Measurements from ENCODE around the gene TCF12. TPM values are rescaled to one million over a fixed set of nuclear protein-coding genes. Genes with fewer than 3 reads are reported as not detected.

Gene TCF12
- total RNA-seq, 3 donors from 2014 or later, result 164 to 198 (median 174) TPM

DNA sequence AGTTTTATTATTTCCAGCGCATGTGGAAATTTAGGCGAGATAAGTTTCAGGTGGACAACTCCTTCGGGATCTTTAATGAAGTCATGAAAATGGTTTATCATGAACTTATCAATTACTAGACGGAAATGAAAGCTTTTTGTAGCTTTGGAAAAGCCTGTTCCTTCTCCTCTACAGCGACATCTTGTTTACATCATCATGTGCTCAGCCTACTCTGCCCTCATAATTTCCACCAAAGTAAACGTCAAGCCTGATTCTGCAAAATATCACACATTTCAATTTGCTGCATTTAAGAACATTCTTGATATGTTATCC lies 393.5 kb downstream of the TCF12 start:
- no peak for DNase-seq (ENCODE audit: low spot score in 2 of 2)
- Histone ChIP-seq H3K36me3 (no peaks in the 10 kb centered on the region), H3K4me3 (no peak overlapping the region), H3K27me3 (no peaks in the 10 kb centered on the region), H3K4me1 (no peaks in the 10 kb centered on the region), H3K9me3 (no peaks in the 10 kb centered on the region), H3K27ac (no peak overlapping the region)
- intact Hi-C loops (cut with DNase I; ENCODE audit: low total_unique reads), result no loop called here
- TF ChIP-seq, protein P1, sequence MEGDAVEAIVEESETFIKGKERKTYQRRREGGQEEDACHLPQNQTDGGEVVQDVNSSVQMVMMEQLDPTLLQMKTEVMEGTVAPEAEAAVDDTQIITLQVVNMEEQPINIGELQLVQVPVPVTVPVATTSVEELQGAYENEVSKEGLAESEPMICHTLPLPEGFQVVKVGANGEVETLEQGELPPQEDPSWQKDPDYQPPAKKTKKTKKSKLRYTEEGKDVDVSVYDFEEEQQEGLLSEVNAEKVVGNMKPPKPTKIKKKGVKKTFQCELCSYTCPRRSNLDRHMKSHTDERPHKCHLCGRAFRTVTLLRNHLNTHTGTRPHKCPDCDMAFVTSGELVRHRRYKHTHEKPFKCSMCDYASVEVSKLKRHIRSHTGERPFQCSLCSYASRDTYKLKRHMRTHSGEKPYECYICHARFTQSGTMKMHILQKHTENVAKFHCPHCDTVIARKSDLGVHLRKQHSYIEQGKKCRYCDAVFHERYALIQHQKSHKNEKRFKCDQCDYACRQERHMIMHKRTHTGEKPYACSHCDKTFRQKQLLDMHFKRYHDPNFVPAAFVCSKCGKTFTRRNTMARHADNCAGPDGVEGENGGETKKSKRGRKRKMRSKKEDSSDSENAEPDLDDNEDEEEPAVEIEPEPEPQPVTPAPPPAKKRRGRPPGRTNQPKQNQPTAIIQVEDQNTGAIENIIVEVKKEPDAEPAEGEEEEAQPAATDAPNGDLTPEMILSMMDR (IDR thresholded peaks at IDR 0.05), result no peak
- TF ChIP-seq POLR2A (IDR thresholded peaks at IDR 0.05) (no peak), POLR2AphosphoS5 (IDR thresholded peaks at IDR 0.05) (no peak)

DNA sequence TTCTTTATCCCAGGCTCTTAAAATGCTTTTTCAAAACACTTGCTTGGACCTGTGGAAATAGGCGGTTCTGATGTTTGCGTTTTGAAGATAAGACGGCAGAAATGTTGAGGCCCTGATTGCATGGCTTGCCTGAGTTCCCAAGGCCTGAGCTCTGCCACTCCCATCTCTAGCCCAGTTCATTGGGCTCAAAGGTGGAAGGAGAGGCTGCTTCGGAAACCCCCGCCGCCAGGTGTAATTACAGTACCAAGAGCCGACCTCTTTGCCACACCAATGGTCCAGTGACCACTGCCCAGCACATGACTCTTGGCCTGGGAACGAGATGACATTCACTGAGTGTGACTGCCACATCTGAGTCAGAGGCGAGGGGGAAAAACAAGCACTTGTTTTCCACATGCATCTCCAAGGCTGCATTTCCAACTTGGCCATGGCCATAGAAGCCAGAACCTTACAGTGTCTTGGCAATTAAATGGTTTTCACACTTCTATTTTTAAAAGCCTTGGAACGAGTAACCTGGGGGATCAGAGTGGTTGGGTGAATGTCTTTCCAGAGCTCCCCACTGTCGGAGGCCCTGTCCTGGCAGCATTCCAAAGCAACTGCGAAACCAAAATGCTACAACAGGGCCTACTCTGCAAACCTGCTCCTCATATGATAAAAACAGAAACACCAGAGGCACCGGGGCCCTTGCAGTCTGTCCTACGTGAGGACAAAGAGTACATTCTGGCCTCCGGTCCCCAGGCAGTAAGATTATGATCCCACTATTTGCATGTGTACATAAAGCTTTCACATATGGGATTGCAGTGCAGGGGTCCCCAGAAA lies 394.1 kb downstream of the TCF12 start:
- Histone ChIP-seq H3K4me3 (no peak overlapping the region), H3K27me3 (no peaks in the 10 kb centered on the region), H3K4me1 (no peaks in the 10 kb centered on the region), H3K27ac (no peak overlapping the region), H3K9me3 (no peaks in the 10 kb centered on the region), H3K36me3 (no peaks in the 10 kb centered on the region)
- TF ChIP-seq POLR2A (IDR thresholded peaks at IDR 0.05) (no peak), POLR2AphosphoS5 (IDR thresholded peaks at IDR 0.05) (no peak)
- TF ChIP-seq, protein P1 (IDR thresholded peaks at IDR 0.05), result no peak
- DNase-seq (ENCODE audit: low spot score in 2 of 2), result peak in 1 of 2 donors; percentile 34
- intact Hi-C loops (cut with DNase I; ENCODE audit: low total_unique reads), result no loop called here

GRCh38 chr15:57313134-57313483 lies 394.7 kb downstream of the TCF12 start:
- H3K27me3 ChIP-seq, result no peaks in the 10 kb centered on the region
- H3K4me3 ChIP-seq, result no peak overlapping the region
- peak in 1 of 2 donors; percentile 10 for DNase-seq (ENCODE audit: low spot score in 2 of 2)
- H3K9me3 ChIP-seq, result no peaks in the 10 kb centered on the region
- intact Hi-C loops (cut with DNase I; ENCODE audit: low total_unique reads), result no loop called here
- TF ChIP-seq POLR2A (IDR thresholded peaks at IDR 0.05) (no peak), POLR2AphosphoS5 (IDR thresholded peaks at IDR 0.05) (no peak)
- TF ChIP-seq, protein P1 (IDR thresholded peaks at IDR 0.05), result no peak
- no peaks in the 10 kb centered on the region for H3K4me1 ChIP-seq
- no peaks in the 10 kb centered on the region for H3K36me3 ChIP-seq
- no peak overlapping the region for H3K27ac ChIP-seq

DNA sequence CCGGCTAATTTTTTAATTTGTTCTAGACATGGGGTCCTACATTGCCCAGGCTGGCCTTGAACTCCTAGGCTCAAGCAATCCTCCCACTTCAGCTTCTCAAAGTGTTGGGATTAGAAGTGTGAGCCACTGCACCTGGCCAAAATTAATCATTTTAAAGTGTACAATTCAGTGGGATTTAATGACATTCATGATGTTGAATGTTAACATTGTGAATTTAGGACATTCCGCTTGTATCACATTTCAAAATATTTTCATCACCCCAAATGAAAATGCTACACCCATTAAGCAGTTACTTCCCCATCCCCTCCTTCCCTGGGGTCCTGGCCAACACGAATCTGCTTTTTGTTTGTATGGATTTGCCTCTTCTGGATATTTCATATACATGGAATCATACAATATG lies 395.8 kb downstream of the TCF12 start:
- TF ChIP-seq, protein P1 (IDR thresholded peaks at IDR 0.05), result no peak
- TF ChIP-seq POLR2A (IDR thresholded peaks at IDR 0.05), result no peak
- TF ChIP-seq POLR2AphosphoS5 (IDR thresholded peaks at IDR 0.05), result no peak
- Histone ChIP-seq H3K9me3 (no peaks in the 10 kb centered on the region), H3K4me1 (no peaks in the 10 kb centered on the region), H3K4me3 (no peak overlapping the region), H3K27me3 (no peaks in the 10 kb centered on the region), H3K36me3 (no peaks in the 10 kb centered on the region), H3K27ac (no peak overlapping the region)
- DNase-seq (ENCODE audit: low spot score in 2 of 2), result peak in 1 of 2 donors; percentile 22
- intact Hi-C loops (cut with DNase I; ENCODE audit: low total_unique reads), result no loop called here

DNA sequence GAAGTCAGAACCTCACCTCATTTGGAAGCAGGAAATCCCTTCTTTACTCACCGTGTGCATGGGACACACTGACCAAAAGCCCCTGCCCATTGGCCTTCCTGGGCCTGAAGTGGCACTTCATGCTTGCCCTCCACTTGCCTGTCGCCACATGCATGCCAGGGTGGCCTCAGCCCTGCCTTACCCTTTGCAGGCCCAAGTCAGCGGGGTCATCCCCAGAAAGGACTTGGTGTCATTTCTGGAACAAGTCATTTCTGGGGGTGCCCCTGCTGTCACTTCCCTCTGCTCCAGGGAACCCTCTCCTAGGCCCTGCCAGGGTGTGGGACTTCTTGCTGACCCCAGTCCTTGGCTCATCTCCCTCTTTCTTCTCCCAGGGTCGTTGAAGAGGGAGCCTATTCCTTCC lies 398.0 kb downstream of the TCF12 start:
- no peaks in the 10 kb centered on the region for H3K36me3 ChIP-seq
- no peak overlapping the region for H3K4me3 ChIP-seq
- intact Hi-C loops (cut with DNase I; ENCODE audit: low total_unique reads), result no loop called here
- no peak overlapping the region for H3K27ac ChIP-seq
- TF ChIP-seq, protein P1 (IDR thresholded peaks at IDR 0.05), result no peak
- TF ChIP-seq POLR2A (IDR thresholded peaks at IDR 0.05) (no peak), POLR2AphosphoS5 (IDR thresholded peaks at IDR 0.05) (no peak)
- DNase-seq (ENCODE audit: low spot score in 2 of 2), result no peak
- no peaks in the 10 kb centered on the region for H3K4me1 ChIP-seq
- H3K9me3 ChIP-seq, result no peaks in the 10 kb centered on the region
- H3K27me3 ChIP-seq, result no peaks in the 10 kb centered on the region
